Measurements from ENCODE around the gene HSCB. TPM values are rescaled to one million over a fixed set of nuclear protein-coding genes. Genes with fewer than 3 reads are reported as not detected.

HSCB gene
- total RNA-seq, 4 donors from 2014 or later = 6.2 to 49.5 (median 12.1) TPM

GRCh38 chr22:28795071-28795693 lies 53.3 kb downstream of the HSCB start:
- no peaks in the 10 kb centered on the region for H3K9me3 ChIP-seq
- peak overlapping the region in 1 of 4 donors; percentile 17 for H3K27ac ChIP-seq
- no peaks in the 10 kb centered on the region for H3K27me3 ChIP-seq
- no peak for DNase-seq
- no peak overlapping the region for H3K4me3 ChIP-seq
- peaks cover 0 to 48% (median 0%) of the 10 kb centered on the region in 3 donors for H3K36me3 ChIP-seq
- peaks cover 0 to 55% (median 6%) of the 10 kb centered on the region in 4 donors for H3K4me1 ChIP-seq
- TF ChIP-seq POLR2A (IDR thresholded peaks at IDR 0.05) (no peak), CTCF (IDR thresholded peaks at IDR 0.05) (no peak)

- no peaks in the 10 kb centered on the region for H3K27me3 ChIP-seq
- peaks cover 0 to 48% (median 0%) of the 10 kb centered on the region in 3 donors for H3K36me3 ChIP-seq
- TF ChIP-seq CTCF (IDR thresholded peaks at IDR 0.05) (no peak), POLR2A (IDR thresholded peaks at IDR 0.05) (no peak)
- H3K4me1 ChIP-seq = peaks cover 0 to 55% (median 7%) of the 10 kb centered on the region in 4 donors
- DNase-seq = no peak
- H3K4me3 ChIP-seq = no peak overlapping the region
- peak overlapping the region in 1 of 4 donors; percentile 17 for H3K27ac ChIP-seq
- no peaks in the 10 kb centered on the region for H3K9me3 ChIP-seq
These were observed 54.4 kb downstream of the HSCB start for GRCh38 chr22:28795932-28796856.

GRCh38 chr22:28798810-28799605 lies 57.2 kb downstream of the HSCB start:
- Histone ChIP-seq H3K27ac (peak overlapping the region; percentile 96 to 99 (median 97)), H3K9me3 (no peaks in the 10 kb centered on the region), H3K4me3 (peak overlapping the region; percentile 80 to 97 (median 86)), H3K4me1 (peaks cover 0 to 66% (median 14%) of the 10 kb centered on the region in 4 donors), H3K27me3 (no peaks in the 10 kb centered on the region), H3K36me3 (peaks cover 0 to 40% (median 0%) of the 10 kb centered on the region in 3 donors)
- peak in 1 of 3 donors; percentile 77 for DNase-seq
- TF ChIP-seq POLR2A (IDR thresholded peaks at IDR 0.05) (peak; percentile 57 to 84), CTCF (IDR thresholded peaks at IDR 0.05) (no peak)

- H3K27ac ChIP-seq = peak overlapping the region; percentile 96 to 99 (median 97)
- peaks cover 0 to 32% (median 0%) of the 10 kb centered on the region in 3 donors for H3K36me3 ChIP-seq
- H3K9me3 ChIP-seq = no peaks in the 10 kb centered on the region
- H3K4me1 ChIP-seq = peaks cover 0 to 62% (median 14%) of the 10 kb centered on the region in 4 donors
- H3K27me3 ChIP-seq = no peaks in the 10 kb centered on the region
- TF ChIP-seq POLR2A (IDR thresholded peaks at IDR 0.05) (no peak), CTCF (IDR thresholded peaks at IDR 0.05) (no peak)
- peak overlapping the region; percentile 80 to 97 (median 86) for H3K4me3 ChIP-seq
- DNase-seq = peak; percentile 40 to 84 (median 77)
These were observed 57.9 kb downstream of the HSCB start for GRCh38 chr22:28799606-28800307.

Measured in Peyer's patch (tissue), 4 donors.